HepG2 (cell line): ENCODE measurements around the gene ASTN2. TPM values are rescaled to one million over a fixed set of nuclear protein-coding genes. Genes with fewer than 3 reads are reported as not detected.

Experiments
- ATAC-seq: fragments of 200-7000 bp; cut with Tn5 transposase; 3 replicates; pipeline ENCODE4 v1.9.1; 2020; ENCODE audit warnings: mild to moderate bottlenecking, moderate library complexity
- BruUV-seq: library from RNA; stranded (reverse); fragments of 400-500 nt; replicated peaks from 2 replicates; lab custom pipeline; 2021; lab: Mats Ljungman, UMichigan
- CTCF ChIA-PET: fragments of 300-600 bp; formaldehyde crosslinking; extraction: SDS; loops from one replicate; lab custom pipeline; 2021; ENCODE audit warnings: low total read pairs, inconsistent platforms, low intra/inter-chr PET ratio; lab: Yijun Ruan, JAX
- POLR2A ChIA-PET: fragments of 350-600 bp; sonication (Branson Sonifier 250); formaldehyde crosslinking; loops from one replicate; lab custom pipeline; 2020; ENCODE audit warnings: antibody characterized with exemption, inconsistent platforms; lab: Yijun Ruan, JAX
- DNase-seq: peaks from one replicate; pipeline ENCODE4 v3.0.0-alpha.2; 2015; ENCODE audit warnings: low spot score
- FAIRE-seq: peaks from 3 replicates; lab custom pipeline; 2011; peaks lifted over from hg19 to GRCh38; lab: Jason Lieb, UNC
- H2AFZ ChIP-seq: one replicate; pipeline ENCODE4 v1.6.1; 2011; ENCODE audit warnings: low read length, inconsistent platforms
- H3K27ac ChIP-seq: fragments of 300-600 bp; 3 replicates; pipeline ENCODE4 v1.8.0; 2011; ENCODE audit warnings: mixed run types, mild to moderate bottlenecking, mixed read lengths, low read length, inconsistent platforms; ENCODE audit not compliant: insufficient read depth; ENCODE audit errors: extremely low read length
- H3K27me3 ChIP-seq, 2 experiments: fragments of 200-600 bp in 1 of 2; 2 replicates in 1 of 2; 3 replicates in 1 of 2; pipeline versions ENCODE4 v1.6.0 to v1.8.0; 2011; ENCODE audit warnings: low read length in 2 of 2, mild to moderate bottlenecking in 2 of 2, moderate library complexity in 2 of 2, inconsistent platforms in 1 of 2; ENCODE audit not compliant: insufficient read depth in 2 of 2, control insufficient read depth in 1 of 2
- H3K36me3 ChIP-seq, 2 experiments: fragments of 200-600 bp in 1 of 2; replicated peaks in 1 of 2; 2 replicates in 1 of 2; 3 replicates in 1 of 2; pipeline versions ENCODE4 v1.5.1 to v1.8.0; 2011; ENCODE audit warnings: low read length in 2 of 2, inconsistent platforms in 1 of 2; ENCODE audit not compliant: insufficient read depth in 2 of 2, control insufficient read depth in 1 of 2
- H3K4me1 ChIP-seq: 2 replicates; pipeline ENCODE4 v1.5.1; 2012; ENCODE audit warnings: low read length, inconsistent platforms; ENCODE audit not compliant: insufficient read depth
- H3K4me2 ChIP-seq: 2 replicates; pipeline ENCODE4 v1.6.0; 2011; ENCODE audit warnings: low read depth, low read length, inconsistent platforms
- H3K4me3 ChIP-seq, 3 experiments: fragments of 200-600 bp in 1 of 3; sonication (generic), shearing (Covaris generic) in 1 of 3; replicated peaks in 1 of 3; 2 replicates each; pipeline ENCODE4 v1.5.1; 2011 to 2016; ENCODE audit warnings: low read length in 3 of 3, inconsistent platforms in 2 of 3, low read depth in 2 of 3, mild to moderate bottlenecking in 2 of 3, control low read depth in 1 of 3, mixed read lengths in 1 of 3; ENCODE audit not compliant: insufficient read depth in 1 of 3
- H3K79me2 ChIP-seq: one replicate; pipeline ENCODE4 v1.6.1; 2011; ENCODE audit warnings: low read length, inconsistent platforms; ENCODE audit not compliant: insufficient read depth
- H3K9ac ChIP-seq: 2 replicates; pipeline ENCODE4 v1.6.0; 2011; ENCODE audit warnings: mild to moderate bottlenecking, low read depth, low read length, inconsistent platforms; ENCODE audit not compliant: insufficient read depth
- H3K9me3 ChIP-seq: 2 replicates; pipeline ENCODE4 v1.5.1; 2012; ENCODE audit warnings: mild to moderate bottlenecking, low read length
- H4K20me1 ChIP-seq: 2 replicates; pipeline ENCODE4 v1.6.0; 2011; ENCODE audit warnings: inconsistent platforms, mild to moderate bottlenecking, low read length, moderate library complexity; ENCODE audit not compliant: insufficient read depth
- ELK4 ChIP-seq: sonication (generic); formaldehyde crosslinking; IDR thresholded peaks from 2 replicates; pipeline ENCODE4 v1.9.0; 2021; ENCODE audit warnings: missing genetic modification reagents, borderline replicate concordance
- FOXK2 ChIP-seq: fragments of 450-650 bp; IDR thresholded peaks from 2 replicates; pipeline ENCODE4 v1.6.1; 2016
- FOXM1 ChIP-seq: sonication (generic); formaldehyde crosslinking; IDR thresholded peaks from 2 replicates; pipeline ENCODE4 v1.5.0; 2020; ENCODE audit warnings: missing genetic modification reagents
- KDM2A ChIP-seq: sonication (generic); formaldehyde crosslinking; IDR thresholded peaks from 2 replicates; pipeline ENCODE4 v1.4.0; 2020; ENCODE audit warnings: low read depth, missing genetic modification reagents, borderline replicate concordance
- MEF2D ChIP-seq: sonication (generic); formaldehyde crosslinking; IDR thresholded peaks from 2 replicates; pipeline ENCODE4 v1.5.1; 2020; ENCODE audit warnings: mild to moderate bottlenecking, missing genetic modification reagents
- MYNN ChIP-seq: sonication (generic); formaldehyde crosslinking; IDR thresholded peaks from 2 replicates; pipeline ENCODE4 v1.4.0; 2020; ENCODE audit warnings: mild to moderate bottlenecking, low read depth, missing genetic modification reagents
- PLRG1 ChIP-seq: fragments of 450-650 bp; conservative IDR thresholded peaks from 2 replicates; pipeline ENCODE4 v1.6.1; 2016
- SOX5 ChIP-seq: IDR thresholded peaks from 2 replicates; pipeline ENCODE4 v1.6.1; 2016; ENCODE audit warnings: borderline replicate concordance
- TMF1 ChIP-seq: sonication (generic); formaldehyde crosslinking; IDR thresholded peaks from 2 replicates; pipeline ENCODE4 v1.8.1; 2022; ENCODE audit warnings: low read depth, missing genetic modification reagents
- YEATS4 ChIP-seq: sonication (generic); formaldehyde crosslinking; IDR thresholded peaks from 2 replicates; pipeline ENCODE4 v1.4.0; 2020; ENCODE audit warnings: missing genetic modification reagents, borderline replicate concordance
- ZFY ChIP-seq: sonication (generic); formaldehyde crosslinking; IDR thresholded peaks from 2 replicates; pipeline ENCODE4 v1.4.0; 2020; ENCODE audit warnings: missing genetic modification reagents
- ZNF124 ChIP-seq: sonication (generic); formaldehyde crosslinking; IDR thresholded peaks from 2 replicates; pipeline ENCODE4 v1.4.0; 2020; ENCODE audit warnings: missing genetic modification reagents
- ZNF362 ChIP-seq: sonication (generic); formaldehyde crosslinking; IDR thresholded peaks from 2 replicates; pipeline ENCODE4 v1.4.0; 2020; ENCODE audit warnings: missing genetic modification reagents, mild to moderate bottlenecking, borderline replicate concordance
- ZNF44 ChIP-seq: sonication (generic); formaldehyde crosslinking; IDR thresholded peaks from 2 replicates; pipeline ENCODE4 v1.5.1; 2020; ENCODE audit warnings: mild to moderate bottlenecking, missing genetic modification reagents
- ZNF574 ChIP-seq: sonication (generic); formaldehyde crosslinking; IDR thresholded peaks from 2 replicates; pipeline ENCODE4 v1.4.0; 2020; ENCODE audit warnings: missing genetic modification reagents
- ZNF652 ChIP-seq: IDR thresholded peaks from 2 replicates; pipeline ENCODE4 v1.6.1; 2016; ENCODE audit warnings: low read depth, borderline replicate concordance
- WGBS: methylation state at CpG from one replicate; pipeline ENCODE4 v1.1.6; 2017; ENCODE audit warnings: low lambda C conversion rate; 5-methylcytosine and 5-hydroxymethylcytosine counted together
- in situ Hi-C: cut with HindIII; loops from 2 replicates; pipeline ENCODE4 v1.10.0; 2017; ENCODE audit warnings: low pct_unique_long_range_greater_than_20kb; ENCODE audit not compliant: extremely low pct_ligation_motif_present
- intact Hi-C: fragments of 100-400 bp; cut with micrococcal nuclease; formaldehyde crosslinking; loops from one replicate; pipeline ENCODE4 v1.10.0; 2022; ENCODE audit not compliant: unreplicated experiment
- polyA plus RNA-seq, 8 experiments: library from polyadenylated mRNA; depleted of rRNA in 3 of 8; stranded (reverse) in 7 of 8; unstranded in 1 of 8; fragments of >200 nt; fragmentation: Illumina TruSeq in 4 of 8; extraction: Trizol in 4 of 8; gene quantifications; 2 replicates each; pipeline versions ENCODE4 v1.2.1 to v1.2.3, GENCODE V29; 2011 to 2016; ENCODE audit warnings: low read depth in 4 of 8, missing spikeins in 1 of 8, mixed read lengths in 1 of 8; ENCODE audit not compliant: insufficient read depth in 1 of 8
- total RNA-seq, 5 experiments: library from RNA; depleted of rRNA; stranded (reverse); fragments of >200 nt; fragmentation: Illumina TruSeq; extraction: Trizol; gene quantifications; 2 replicates each; pipeline ENCODE4 v1.2.3, GENCODE V29; 2016; ENCODE audit warnings: low read depth in 1 of 5

Gene ASTN2
- total and polyA plus RNA-seq, 2 of the 13 experiments (the other 11 are each of a cell fraction or from before 2014, with no cell fraction given), result 5.2 to 13.5 TPM

GRCh38 chr9:117017414-117017985 is 397.4 kb downstream of the ASTN2 start:
- Histone ChIP-seq H3K9me3 (no peaks in the 10 kb centered on the region), H3K4me3 (no peak overlapping the region), H2AFZ (no peak overlapping the region), H3K36me3 (no peaks in the 10 kb centered on the region), H3K27me3 (no peaks in the 10 kb centered on the region), H3K79me2 (no peaks in the 10 kb centered on the region), H3K9ac (no peak overlapping the region), H3K4me1 (no peaks in the 10 kb centered on the region), H3K27ac (no peak overlapping the region), H4K20me1 (no peaks in the 10 kb centered on the region), H3K4me2 (no peak overlapping the region)
- intact Hi-C loops (no loop called here), in situ Hi-C loops (no loop called here)
- FAIRE-seq (no peak), DNase-seq (no peak), ATAC-seq (no peak)
- ChIA-PET CTCF (no interaction called here), POLR2A (no interaction called here)
- BruUV-seq, result no TSS peak
- WGBS, result 0% methylated on average over 3 of the region's 3 CpGs
- TF ChIP-seq SOX5, result no peak
- TF ChIP-seq, all 625 proteins: peak for 0

GRCh38 chr9:117014061-117014460 is 400.8 kb downstream of the ASTN2 start:
- Histone ChIP-seq H2AFZ (no peak overlapping the region), H3K4me2 (no peak overlapping the region), H3K9ac (no peak overlapping the region), H3K9me3 (no peaks in the 10 kb centered on the region), H3K36me3 (no peaks in the 10 kb centered on the region), H3K4me3 (no peak overlapping the region), H3K4me1 (no peaks in the 10 kb centered on the region), H3K27me3 (no peaks in the 10 kb centered on the region), H3K79me2 (no peaks in the 10 kb centered on the region), H3K27ac (no peak overlapping the region), H4K20me1 (no peaks in the 10 kb centered on the region)
- CTCF ChIA-PET, result no interaction called here
- POLR2A ChIA-PET, result no interaction called here
- FAIRE-seq (no peak), ATAC-seq (no peak), DNase-seq (no peak)
- intact Hi-C loops, result no loop called here
- WGBS, result 1% methylated on average over 4 of the region's 4 CpGs
- BruUV-seq, result no TSS peak
- in situ Hi-C loops, result no loop called here
- no peak for TF ChIP-seq ZNF124 (CRISPR knock-in tag)
- TF ChIP-seq FOXK2, result no peak
- no peak for TF ChIP-seq YEATS4 (CRISPR knock-in tag)
- no peak for TF ChIP-seq ZNF362
- TF ChIP-seq TMF1 (CRISPR knock-in tag), result no peak
- no peak for TF ChIP-seq ZFY (CRISPR knock-in tag)
- TF ChIP-seq PLRG1, result no peak
- no peak for TF ChIP-seq KDM2A (CRISPR knock-in tag)
- TF ChIP-seq FOXM1, result no peak
- TF ChIP-seq ZNF574 (CRISPR knock-in tag), result no peak
- TF ChIP-seq MEF2D (CRISPR knock-in tag), result no peak
- TF ChIP-seq ZNF652 (CRISPR knock-in tag), result no peak
- TF ChIP-seq ELK4, result no peak
- TF ChIP-seq MYNN (CRISPR knock-in tag), result no peak
- TF ChIP-seq ZNF44, result no peak
